Measurements from ENCODE around the gene OSBPL2. TPM values are rescaled to one million over a fixed set of nuclear protein-coding genes. Genes with fewer than 3 reads are reported as not detected.

The OSBPL2 gene
- total and polyA plus RNA-seq, 2 donors (not counting 3 experiments of a cell fraction or from before 2014, with no cell fraction given) = 13.1 to 33.0 TPM

GRCh38 chr20:62269871-62270270 is 31.6 kb downstream of the OSBPL2 start:
- dilution Hi-C loops (cut with MboI; ENCODE audit: extremely low pct_ligation_motif_present, low sequenced_read_pairs) = no loop called here

GRCh38 chr20:62272200-62272599 is 33.9 kb downstream of the OSBPL2 start:
- Histone ChIP-seq H3K27ac (ENCODE audit: insufficient read depth, low read depth, low read length) (no peak overlapping the region), H3K9ac (replicated peaks; ENCODE audit: extremely low read depth, insufficient read depth, low read length) (no peak overlapping the region), H3K9me3 (replicated peaks; ENCODE audit: control insufficient read depth, insufficient read depth, low read length) (no peaks in the 10 kb centered on the region), H3K4me2 (ENCODE audit: insufficient read depth, low read length) (no peak overlapping the region), H4K20me1 (replicated peaks; ENCODE audit: control insufficient read depth, extremely low read depth, insufficient read depth, low read length) (no peaks in the 10 kb centered on the region), H3K4me1 (ENCODE audit: control insufficient read depth, extremely low read depth, insufficient read depth, low read length) (no peaks in the 10 kb centered on the region), H3K36me3 (ENCODE audit: control insufficient read depth in 2 of 2, extremely low read depth in 1 of 2, insufficient read depth in 2 of 2, low read length in 2 of 2) (peaks cover 7 to 17% of the 10 kb centered on the region in 2 experiments), H3K27me3 (ENCODE audit: control insufficient read depth in 2 of 2, insufficient read depth in 2 of 2, low read length in 2 of 2) (no peaks in the 10 kb centered on the region), H3K4me3 (replicated peaks in 1 of 3; ENCODE audit: insufficient read depth in 1 of 3, low read depth in 1 of 3, low read length in 3 of 3) (no peak overlapping the region), H2AFZ (ENCODE audit: low read depth, low read length) (no peak overlapping the region), H3K79me2 (ENCODE audit: control insufficient read depth, insufficient read depth, low read length) (no peaks in the 10 kb centered on the region), H3K9me1 (replicated peaks; ENCODE audit: control insufficient read depth, extremely low read depth, insufficient read depth, low read length) (no peaks in the 10 kb centered on the region)
- DNase-seq (ENCODE audit: low read depth, low spot score) (no peak), FAIRE-seq (no peak)
- ChIA-PET CTCF (interaction anchor here (1.2 kb wide), 2 partner anchors 12 to 261 kb away, joined by 3 read pairs; no protein-coding TSS in a partner anchor), POLR2A (no interaction called here)
- dilution Hi-C loops (cut with MboI; ENCODE audit: extremely low pct_ligation_motif_present, low sequenced_read_pairs) = no loop called here
- intact Hi-C loops (cut with micrococcal nuclease) = no loop called here
- BruUV-seq (replicated peaks) = no TSS peak
- TF ChIP-seq JUN (IDR thresholded peaks at IDR 0.05; ENCODE audit: borderline replicate concordance, insufficient read depth, insufficient read length, low read depth) (no peak), MYC (IDR thresholded peaks at IDR 0.05; ENCODE audit: low read depth, low read length) (no peak), MAX (IDR thresholded peaks at IDR 0.05; ENCODE audit: insufficient read depth, insufficient read length) (no peak), POLR2AphosphoS5 (IDR thresholded peaks at IDR 0.05; ENCODE audit: insufficient read depth, low read depth, low read length) (no peak), EZH2 (IDR thresholded peaks at IDR 0.05; ENCODE audit: borderline replicate concordance, low read depth, low read length, severe bottlenecking) (no peak), GATA2 (IDR thresholded peaks at IDR 0.05; ENCODE audit: insufficient read depth, insufficient read length, low read depth, low read length) (no peak), CTCF (IDR thresholded peaks at IDR 0.05; ENCODE audit: extremely low read depth in 1 of 2, insufficient read depth in 1 of 2, low read depth in 1 of 2, low read length in 2 of 2) (no peak), POLR2A (IDR thresholded peaks at IDR 0.05; ENCODE audit: low read depth, low read length) (no peak), FOS (IDR thresholded peaks at IDR 0.05; ENCODE audit: borderline replicate concordance, insufficient read depth, low read length) (no peak)

More at GRCh38 chr20:62269871-62270270, 31.6 kb downstream of the OSBPL2 start:
- BruUV-seq (replicated peaks) = no TSS peak
- Histone ChIP-seq H3K27me3 (ENCODE audit: control insufficient read depth in 2 of 2, insufficient read depth in 2 of 2, low read length in 2 of 2) (no peaks in the 10 kb centered on the region), H3K9me1 (replicated peaks; ENCODE audit: control insufficient read depth, extremely low read depth, insufficient read depth, low read length) (no peaks in the 10 kb centered on the region), H3K4me2 (ENCODE audit: insufficient read depth, low read length) (no peak overlapping the region), H3K9ac (replicated peaks; ENCODE audit: extremely low read depth, insufficient read depth, low read length) (no peak overlapping the region), H3K4me1 (ENCODE audit: control insufficient read depth, extremely low read depth, insufficient read depth, low read length) (no peaks in the 10 kb centered on the region), H3K4me3 (replicated peaks in 1 of 3; ENCODE audit: insufficient read depth in 1 of 3, low read depth in 1 of 3, low read length in 3 of 3) (no peak overlapping the region), H2AFZ (ENCODE audit: low read depth, low read length) (no peak overlapping the region), H3K36me3 (ENCODE audit: control insufficient read depth in 2 of 2, extremely low read depth in 1 of 2, insufficient read depth in 2 of 2, low read length in 2 of 2) (peaks cover 7 to 20% of the 10 kb centered on the region in 2 experiments), H4K20me1 (replicated peaks; ENCODE audit: control insufficient read depth, extremely low read depth, insufficient read depth, low read length) (no peaks in the 10 kb centered on the region), H3K79me2 (ENCODE audit: control insufficient read depth, insufficient read depth, low read length) (no peaks in the 10 kb centered on the region), H3K9me3 (replicated peaks; ENCODE audit: control insufficient read depth, insufficient read depth, low read length) (no peaks in the 10 kb centered on the region), H3K27ac (ENCODE audit: insufficient read depth, low read depth, low read length) (no peak overlapping the region)
- FAIRE-seq = no peak
- no peak for DNase-seq (ENCODE audit: low read depth, low spot score)
- intact Hi-C loops (cut with micrococcal nuclease) = loop anchor here (10.0 kb wide), 1 partner anchor 255 kb away; no protein-coding TSS in a partner anchor
- ChIA-PET CTCF (no interaction called here), POLR2A (no interaction called here)
- no peak for TF ChIP-seq EZH2 (IDR thresholded peaks at IDR 0.05; ENCODE audit: borderline replicate concordance, low read depth, low read length, severe bottlenecking)
- no peak for TF ChIP-seq POLR2AphosphoS5 (IDR thresholded peaks at IDR 0.05; ENCODE audit: insufficient read depth, low read depth, low read length)
- TF ChIP-seq MAX (IDR thresholded peaks at IDR 0.05; ENCODE audit: insufficient read depth, insufficient read length) = no peak
- TF ChIP-seq GATA2 (IDR thresholded peaks at IDR 0.05; ENCODE audit: insufficient read depth, insufficient read length, low read depth, low read length) = no peak

Measured in endothelial cell of umbilical vein (primary cell).